ENCODE data around the gene HSD17B12. TPM values are rescaled to one million over a fixed set of nuclear protein-coding genes. Genes with fewer than 3 reads are reported as not detected.
A peak's percentile ranks its signal among the peaks of the same experiment; 100 is the strongest.

The HSD17B12 gene
- total RNA-seq, 2 donors from 2014 or later, result 59.9 to 102 TPM

- peaks cover 7% of the 10 kb centered on the region for H3K4me1 ChIP-seq (replicated peaks)
- WGBS, result 82% methylated on average over 4 of the region's 4 CpGs
- no peak overlapping the region for H3K27ac ChIP-seq
- no peak for DNase-seq (ENCODE audit: low spot score)
- intact Hi-C loops (cut with DNase I), result no loop called here
- no peaks in the 10 kb centered on the region for H3K9me3 ChIP-seq
- H3K36me3 ChIP-seq, result peaks cover 0 to 6% of the 10 kb centered on the region in 2 donors
- H3K4me3 ChIP-seq, result no peak overlapping the region
- TF ChIP-seq POLR2AphosphoS5 (IDR thresholded peaks at IDR 0.05), result no peak
- no peak for TF ChIP-seq CTCF (IDR thresholded peaks at IDR 0.05)
- no peak for TF ChIP-seq POLR2A (IDR thresholded peaks at IDR 0.05)
- H3K27me3 ChIP-seq (replicated peaks; ENCODE audit: insufficient read depth), result no peaks in the 10 kb centered on the region
Observed at GRCh38 chr11:43903969-43904368, 223.4 kb downstream of the HSD17B12 start.

- TF ChIP-seq POLR2AphosphoS5 (IDR thresholded peaks at IDR 0.05) (peak; percentile 9), POLR2A (IDR thresholded peaks at IDR 0.05) (no peak)
- no peak overlapping the region for H3K4me3 ChIP-seq
- peak overlapping the region in 1 of 2 donors; percentile 8 for H3K27ac ChIP-seq
- no peak for DNase-seq (ENCODE audit: low spot score)
- 43% methylated on average over 10 of the region's 10 CpGs for WGBS
- peaks cover 0 to 6% of the 10 kb centered on the region in 2 donors for H3K36me3 ChIP-seq
- peaks cover 7% of the 10 kb centered on the region for H3K4me1 ChIP-seq (replicated peaks)
- intact Hi-C loops (cut with DNase I), result no loop called here
- no peaks in the 10 kb centered on the region for H3K27me3 ChIP-seq (replicated peaks; ENCODE audit: insufficient read depth)
- no peaks in the 10 kb centered on the region for H3K9me3 ChIP-seq
Observed at GRCh38 chr11:43904742-43905535, 224.4 kb downstream of the HSD17B12 start.

DNA sequence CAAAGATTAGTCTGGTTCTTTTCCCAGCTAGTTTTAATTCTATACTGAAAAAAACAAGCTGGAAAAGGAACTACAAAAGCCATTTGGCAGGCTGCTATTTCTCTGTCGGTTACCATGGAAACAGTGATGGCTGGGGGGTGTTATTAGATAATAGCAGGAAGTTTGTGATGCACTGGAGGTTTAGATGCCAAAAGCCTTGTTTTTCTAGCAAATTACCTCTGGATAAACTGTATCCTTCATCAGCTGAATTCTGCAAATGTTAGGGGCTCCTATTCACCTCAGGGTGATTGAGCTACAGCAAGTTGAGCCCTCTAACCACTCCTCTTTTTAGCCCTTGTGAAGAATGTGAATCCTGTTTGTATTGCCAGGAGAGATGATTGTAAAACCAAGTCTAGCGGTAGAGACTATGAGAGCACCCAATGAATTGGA, 225.3 kb downstream of the HSD17B12 start:
- TF ChIP-seq POLR2A (IDR thresholded peaks at IDR 0.05) (no peak), POLR2AphosphoS5 (IDR thresholded peaks at IDR 0.05) (no peak), CTCF (IDR thresholded peaks at IDR 0.05) (no peak)
- no peak for DNase-seq (ENCODE audit: low spot score)

More for the DNA sequence above, 225.3 kb downstream of the HSD17B12 start:
- Histone ChIP-seq H3K4me3 (no peak overlapping the region), H3K27ac (no peak overlapping the region), H3K36me3 (peaks cover 0 to 6% of the 10 kb centered on the region in 2 donors), H3K9me3 (no peaks in the 10 kb centered on the region), H3K27me3 (replicated peaks; ENCODE audit: insufficient read depth) (no peaks in the 10 kb centered on the region), H3K4me1 (replicated peaks) (peaks cover 7% of the 10 kb centered on the region)
- intact Hi-C loops (cut with DNase I), result no loop called here
- 46% methylated on average over 2 of the region's 2 CpGs for WGBS

Small RNA genes lying within 50 kb of the gene (small RNA-seq; reads per million reads assigned to genes)
- 0 reads per million in 2 donors for gene PHBP2
- gene RPL23AP63, result 0 reads per million in 2 donors

Other genes with a start within 250 kb of the HSD17B12 start
- gene ALKBH3, start 200.1 kb downstream of the HSD17B12 start, total RNA-seq, result 10 to 100 TPM; 37.6 to 55.7 TPM

Measured in prostate gland (tissue), 2 donors.